SU-DHL-6 (cell line): ENCODE measurements around the gene DENR.

Experiments
- H2AFZ ChIP-seq: fragments of 200-600 bp; sonication (generic); 2 replicates; pipeline ENCODE4 v1.6.1; 2014; ENCODE audit warnings: low read depth, mild to moderate bottlenecking, moderate library complexity, mixed read lengths, antibody characterized with exemption, low read length; ENCODE audit not compliant: severe bottlenecking
- H3F3A ChIP-seq: fragments of 200-600 bp; shearing (Covaris generic); 2 replicates; pipeline ENCODE4 v1.6.0; 2016; ENCODE audit warnings: antibody characterized with exemption, mild to moderate bottlenecking; ENCODE audit not compliant: insufficient read depth
- H3K27ac ChIP-seq: fragments of 200-600 bp; sonication (generic); 2 replicates; pipeline ENCODE4 v1.5.1; 2016; ENCODE audit warnings: low read depth, mild to moderate bottlenecking, low read length, moderate library complexity, mixed read lengths
- H3K27me3 ChIP-seq: fragments of 200-600 bp; sonication (generic), shearing (Covaris generic); 2 replicates; pipeline ENCODE4 v1.6.0; 2014; ENCODE audit warnings: mild to moderate bottlenecking, low read length
- H3K36me3 ChIP-seq: fragments of 200-600 bp; sonication (generic); 2 replicates; pipeline ENCODE4 v1.6.1; 2014; ENCODE audit warnings: mild to moderate bottlenecking, low read length, mixed read lengths
- H3K4me2 ChIP-seq: fragments of 300-600, 200-600 bp; shearing (Covaris generic), sonication (generic); 2 replicates; pipeline ENCODE4 v1.6.0; 2014; ENCODE audit warnings: low read length, low read depth, mild to moderate bottlenecking; ENCODE audit not compliant: poor library complexity, severe bottlenecking
- H3K4me3 ChIP-seq: fragments of 200-600 bp; sonication (generic); 2 replicates; pipeline ENCODE4 v1.5.1; 2014; ENCODE audit warnings: antibody characterized with exemption, low read length, mild to moderate bottlenecking, mixed read lengths; ENCODE audit not compliant: insufficient read depth, poor library complexity, severe bottlenecking
- H3K79me2 ChIP-seq: fragments of 200-600 bp; sonication (generic); 2 replicates; pipeline ENCODE4 v1.6.1; 2014; ENCODE audit warnings: mild to moderate bottlenecking, low read length, moderate library complexity; ENCODE audit not compliant: insufficient read depth
- H3K9ac ChIP-seq: fragments of 200-600 bp; sonication (generic); 2 replicates; pipeline ENCODE4 v1.7.0; 2014; ENCODE audit warnings: mild to moderate bottlenecking, low read length
- H3K9me2 ChIP-seq: fragments of 200-600 bp; sonication (generic); replicated peaks from 2 replicates; pipeline ENCODE4 v1.6.1; 2014; ENCODE audit warnings: low read length; ENCODE audit not compliant: insufficient read depth
- H3K9me3 ChIP-seq: fragments of 200-600 bp; sonication (generic); 2 replicates; pipeline ENCODE4 v1.6.1; 2014; ENCODE audit warnings: low read length, mixed read lengths; ENCODE audit not compliant: insufficient read depth
- H4K20me1 ChIP-seq: fragments of 200-600 bp; sonication (generic); 2 replicates; pipeline ENCODE4 v1.6.1; 2014; ENCODE audit warnings: low read depth, mild to moderate bottlenecking, antibody characterized with exemption, low read length, moderate library complexity, mixed read lengths
- EZH2phosphoT487 ChIP-seq: fragments of 200-600 bp; sonication (generic), shearing (Covaris generic); conservative IDR thresholded peaks from 2 replicates; pipeline ENCODE4 v1.6.1; 2018; ENCODE audit warnings: mild to moderate bottlenecking, antibody characterized with exemption, low read length, moderate library complexity, mixed read lengths
- TF ChIP-seq, protein P1 (sequence below): fragments of 200-600 bp; sonication (generic); IDR thresholded peaks from one replicate; pipeline ENCODE4 v1.5.1; 2017; ENCODE audit warnings: antibody characterized with exemption, mild to moderate bottlenecking, low read length, moderate library complexity; ENCODE audit not compliant: insufficient read depth, poor library complexity, severe bottlenecking

Gene DENR

DNA sequence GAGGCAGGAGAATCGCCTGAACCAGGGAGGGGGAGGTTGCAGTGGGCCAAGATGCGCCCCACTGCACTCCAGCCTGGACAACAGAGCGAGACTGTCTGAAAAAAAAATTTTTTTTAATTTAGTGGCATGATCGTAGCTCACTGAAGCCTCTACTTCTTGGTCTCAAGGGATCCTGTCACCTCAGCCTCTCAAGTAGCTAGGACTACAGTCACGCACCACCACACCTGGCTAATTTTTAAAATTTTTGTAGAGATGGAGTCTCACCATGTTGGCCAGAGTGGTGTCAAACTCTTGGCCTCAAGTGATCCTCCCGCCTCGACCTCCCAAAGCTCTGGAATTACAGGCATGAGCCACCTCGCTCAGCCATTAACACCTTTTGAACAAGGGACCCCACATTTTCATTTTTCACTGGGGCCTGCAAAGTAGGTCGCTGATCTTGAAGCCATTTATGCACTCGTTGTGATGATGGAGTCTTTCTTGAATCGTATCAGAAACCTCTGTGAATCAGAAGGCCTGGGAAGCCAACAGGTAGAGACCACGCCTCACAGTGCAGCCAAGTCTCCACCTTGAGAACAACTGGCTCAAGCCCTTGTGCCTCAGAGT lies 27.9 kb upstream of the DENR start:
- H3K9me2 ChIP-seq = no peaks in the 10 kb centered on the region
- no peaks in the 10 kb centered on the region for H3K27me3 ChIP-seq
- no peak overlapping the region for H3K9ac ChIP-seq
- TF ChIP-seq, protein P1, sequence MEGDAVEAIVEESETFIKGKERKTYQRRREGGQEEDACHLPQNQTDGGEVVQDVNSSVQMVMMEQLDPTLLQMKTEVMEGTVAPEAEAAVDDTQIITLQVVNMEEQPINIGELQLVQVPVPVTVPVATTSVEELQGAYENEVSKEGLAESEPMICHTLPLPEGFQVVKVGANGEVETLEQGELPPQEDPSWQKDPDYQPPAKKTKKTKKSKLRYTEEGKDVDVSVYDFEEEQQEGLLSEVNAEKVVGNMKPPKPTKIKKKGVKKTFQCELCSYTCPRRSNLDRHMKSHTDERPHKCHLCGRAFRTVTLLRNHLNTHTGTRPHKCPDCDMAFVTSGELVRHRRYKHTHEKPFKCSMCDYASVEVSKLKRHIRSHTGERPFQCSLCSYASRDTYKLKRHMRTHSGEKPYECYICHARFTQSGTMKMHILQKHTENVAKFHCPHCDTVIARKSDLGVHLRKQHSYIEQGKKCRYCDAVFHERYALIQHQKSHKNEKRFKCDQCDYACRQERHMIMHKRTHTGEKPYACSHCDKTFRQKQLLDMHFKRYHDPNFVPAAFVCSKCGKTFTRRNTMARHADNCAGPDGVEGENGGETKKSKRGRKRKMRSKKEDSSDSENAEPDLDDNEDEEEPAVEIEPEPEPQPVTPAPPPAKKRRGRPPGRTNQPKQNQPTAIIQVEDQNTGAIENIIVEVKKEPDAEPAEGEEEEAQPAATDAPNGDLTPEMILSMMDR = no peak
- no peak for TF ChIP-seq EZH2phosphoT487
- no peak overlapping the region for H3K4me2 ChIP-seq
- H4K20me1 ChIP-seq = no peaks in the 10 kb centered on the region
- H2AFZ ChIP-seq = no peak overlapping the region
- H3K27ac ChIP-seq = no peak overlapping the region
- no peaks in the 10 kb centered on the region for H3K36me3 ChIP-seq
- H3K9me3 ChIP-seq = no peaks in the 10 kb centered on the region
- no peaks in the 10 kb centered on the region for H3F3A ChIP-seq
- no peaks in the 10 kb centered on the region for H3K79me2 ChIP-seq
- H3K4me3 ChIP-seq = no peak overlapping the region

DNA sequence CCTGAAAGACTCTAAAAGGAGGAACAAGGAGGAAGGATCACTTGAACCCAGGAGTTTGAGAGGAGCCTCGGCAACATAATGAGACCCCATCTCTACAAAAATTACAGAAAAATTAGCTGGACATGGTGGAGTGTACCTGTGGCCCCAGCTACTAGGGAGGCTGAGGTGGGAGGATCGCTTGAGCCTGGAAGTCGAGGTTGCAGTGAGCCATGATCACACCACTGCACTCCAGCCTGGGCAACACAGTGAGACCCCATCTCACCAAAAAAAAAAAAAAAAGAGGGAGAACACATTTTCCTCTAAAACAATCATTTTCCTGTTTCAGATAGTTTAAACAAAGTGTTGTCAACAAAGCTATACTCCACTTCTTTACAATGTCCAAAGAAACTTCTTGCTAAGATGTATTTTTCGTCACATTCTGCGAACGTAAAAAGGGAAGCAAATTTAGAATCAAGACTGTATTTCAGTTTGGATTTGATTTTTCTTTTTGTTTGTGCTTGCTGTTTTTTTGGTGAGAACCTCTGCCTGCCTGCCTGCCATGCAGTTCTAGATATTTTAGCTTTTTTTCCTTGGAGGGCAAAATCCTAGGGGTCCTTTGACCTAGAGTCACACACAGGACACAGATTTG lies 27.1 kb upstream of the DENR start:
- Histone ChIP-seq H3K27me3 (no peaks in the 10 kb centered on the region), H3K9me2 (no peaks in the 10 kb centered on the region), H3K4me2 (no peak overlapping the region), H2AFZ (no peak overlapping the region), H4K20me1 (no peaks in the 10 kb centered on the region), H3K9me3 (no peaks in the 10 kb centered on the region), H3K9ac (no peak overlapping the region), H3K36me3 (no peaks in the 10 kb centered on the region), H3F3A (no peaks in the 10 kb centered on the region), H3K4me3 (no peak overlapping the region), H3K27ac (no peak overlapping the region), H3K79me2 (no peaks in the 10 kb centered on the region)
- TF ChIP-seq EZH2phosphoT487 = no peak
- TF ChIP-seq, protein P1 = no peak

DNA sequence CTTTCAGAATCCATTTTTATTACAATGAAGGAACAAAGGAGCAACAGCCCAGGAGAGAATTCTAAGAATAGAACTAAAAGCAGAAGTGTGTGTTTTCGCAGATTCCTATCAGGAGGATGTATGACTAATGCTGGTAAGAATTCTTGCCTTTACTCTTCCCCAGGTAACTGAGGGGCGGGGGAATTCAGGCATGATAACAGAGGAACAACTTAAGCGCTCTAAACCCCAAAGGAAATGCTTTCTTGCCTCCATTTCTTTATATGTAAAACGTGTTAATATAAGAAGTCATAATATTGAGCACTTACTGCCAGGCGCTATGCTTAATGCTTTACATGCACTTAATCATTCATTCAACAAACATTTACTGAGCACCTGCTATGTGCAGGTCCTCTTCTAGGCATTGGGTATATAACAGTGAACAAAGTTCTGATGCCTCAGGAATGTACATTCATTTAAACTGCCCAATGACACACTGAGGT lies 26.5 kb upstream of the DENR start:
- H3K9me2 ChIP-seq = no peaks in the 10 kb centered on the region
- no peaks in the 10 kb centered on the region for H3F3A ChIP-seq
- H3K27ac ChIP-seq = no peak overlapping the region
- H3K79me2 ChIP-seq = no peaks in the 10 kb centered on the region
- H3K27me3 ChIP-seq = no peaks in the 10 kb centered on the region
- no peak overlapping the region for H3K4me3 ChIP-seq
- H3K9me3 ChIP-seq = no peaks in the 10 kb centered on the region
- no peak overlapping the region for H3K4me2 ChIP-seq
- H4K20me1 ChIP-seq = no peaks in the 10 kb centered on the region
- H3K9ac ChIP-seq = no peak overlapping the region
- no peaks in the 10 kb centered on the region for H3K36me3 ChIP-seq
- H2AFZ ChIP-seq = no peak overlapping the region
- TF ChIP-seq, protein P1 = no peak
- no peak for TF ChIP-seq EZH2phosphoT487
